Progenitor cell of endocrine pancreas (in vitro differentiated cells): ENCODE results near the gene KLHL30. TPM values are rescaled to one million over a fixed set of nuclear protein-coding genes. Genes with fewer than 3 reads are reported as not detected.
A peak's percentile ranks its signal among the peaks of the same experiment; 100 is the strongest.

Experiments
- DNase-seq: peaks from one replicate; pipeline ENCODE4 v3.0.0; 2021; ENCODE audit warnings: low spot score; ENCODE audit not compliant: unreplicated experiment
- H3K27ac Mint-ChIP-seq: 2 replicates; pipeline ENCODE4 v1.8.0; 2021; ENCODE audit warnings: mild to moderate bottlenecking, moderate library complexity, mixed read lengths
- H3K27me3 Mint-ChIP-seq: 2 replicates; pipeline ENCODE4 v1.8.0; 2021; ENCODE audit warnings: mixed read lengths
- H3K36me3 Mint-ChIP-seq: 2 replicates; pipeline ENCODE4 v1.8.0; 2022; ENCODE audit warnings: mixed read lengths; ENCODE audit not compliant: insufficient read depth
- H3K4me1 Mint-ChIP-seq: 2 replicates; pipeline ENCODE4 v1.8.0; 2021; ENCODE audit warnings: low read depth, mixed read lengths
- H3K4me3 Mint-ChIP-seq: 2 replicates; pipeline ENCODE4 v1.8.0; 2021; ENCODE audit warnings: low read depth, mild to moderate bottlenecking, moderate library complexity, mixed read lengths
- H3K9me3 Mint-ChIP-seq: 2 replicates; pipeline ENCODE4 v1.8.0; 2021; ENCODE audit warnings: low read depth, mixed read lengths
- CTCF ChIP-seq: fragments of 200-600 bp; sonication (generic); IDR thresholded peaks from one replicate; pipeline ENCODE4 v1.5.0; 2021; ENCODE audit warnings: antibody characterized with exemption, mild to moderate bottlenecking; ENCODE audit not compliant: unreplicated experiment
- total RNA-seq: library from RNA; stranded (reverse); gene quantifications from 2 replicates; pipeline ENCODE4 v1.2.1, GENCODE V29; 2021

Gene KLHL30
- total RNA-seq, 1 donor from 2014 or later, result 0.07 TPM

DNA sequence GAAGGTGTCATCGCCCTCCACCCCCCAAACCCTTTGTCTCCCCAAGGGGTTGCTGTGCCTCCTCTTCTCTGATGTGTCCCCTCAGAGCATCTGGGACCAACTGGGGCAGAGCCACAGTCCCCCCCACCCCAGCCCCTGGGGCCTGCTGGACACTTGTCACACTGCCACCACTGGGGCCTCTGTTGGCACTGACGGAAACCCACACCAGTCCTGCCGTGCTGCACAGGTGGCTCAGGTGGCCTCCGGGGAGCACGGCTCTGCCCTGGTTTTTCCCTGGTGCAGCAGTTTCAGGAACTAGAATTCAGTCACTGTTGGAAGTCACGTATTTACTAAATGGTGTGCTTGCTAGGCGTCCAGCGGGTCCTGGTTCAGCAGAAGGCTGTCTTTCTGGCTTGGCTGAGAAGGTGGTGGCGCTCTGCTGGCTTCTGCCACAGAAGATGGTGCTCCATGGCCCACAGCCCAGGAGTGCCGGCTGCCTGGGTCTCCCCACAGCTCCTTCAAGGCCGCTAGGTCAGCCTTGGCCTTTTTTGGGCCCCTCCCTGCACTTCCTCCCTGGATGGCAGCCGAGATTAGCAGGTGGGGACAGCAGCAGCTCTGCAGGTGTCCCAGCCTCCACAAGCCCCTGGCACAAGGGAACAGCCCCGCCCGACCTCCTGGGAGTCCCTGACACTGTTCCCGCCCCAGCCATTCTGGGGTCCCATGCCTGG, 18.6 kb upstream of the KLHL30 start:
- no peak overlapping the region for H3K4me3 Mint-ChIP-seq
- no peak overlapping the region for H3K27ac Mint-ChIP-seq
- no peaks in the 10 kb centered on the region for H3K9me3 Mint-ChIP-seq

GRCh38 chr2:238120463-238121298, 17.8 kb upstream of the KLHL30 start:
- H3K4me3 Mint-ChIP-seq, result no peak overlapping the region
- no peak for DNase-seq
- TF ChIP-seq CTCF, result peak; percentile 39
- H3K36me3 Mint-ChIP-seq, result no peaks in the 10 kb centered on the region
- no peaks in the 10 kb centered on the region for H3K9me3 Mint-ChIP-seq
- H3K27ac Mint-ChIP-seq, result no peak overlapping the region
- no peaks in the 10 kb centered on the region for H3K4me1 Mint-ChIP-seq
- peaks cover 12% of the 10 kb centered on the region for H3K27me3 Mint-ChIP-seq

More for the DNA sequence above, 18.6 kb upstream of the KLHL30 start:
- no peak for TF ChIP-seq CTCF
- Mint-ChIP-seq H3K4me1 (no peaks in the 10 kb centered on the region), H3K27me3 (peaks cover 12% of the 10 kb centered on the region), H3K36me3 (no peaks in the 10 kb centered on the region)
- DNase-seq, result no peak

GRCh38 chr2:238121511-238122286, 16.8 kb upstream of the KLHL30 start:
- TF ChIP-seq CTCF, result no peak

DNA sequence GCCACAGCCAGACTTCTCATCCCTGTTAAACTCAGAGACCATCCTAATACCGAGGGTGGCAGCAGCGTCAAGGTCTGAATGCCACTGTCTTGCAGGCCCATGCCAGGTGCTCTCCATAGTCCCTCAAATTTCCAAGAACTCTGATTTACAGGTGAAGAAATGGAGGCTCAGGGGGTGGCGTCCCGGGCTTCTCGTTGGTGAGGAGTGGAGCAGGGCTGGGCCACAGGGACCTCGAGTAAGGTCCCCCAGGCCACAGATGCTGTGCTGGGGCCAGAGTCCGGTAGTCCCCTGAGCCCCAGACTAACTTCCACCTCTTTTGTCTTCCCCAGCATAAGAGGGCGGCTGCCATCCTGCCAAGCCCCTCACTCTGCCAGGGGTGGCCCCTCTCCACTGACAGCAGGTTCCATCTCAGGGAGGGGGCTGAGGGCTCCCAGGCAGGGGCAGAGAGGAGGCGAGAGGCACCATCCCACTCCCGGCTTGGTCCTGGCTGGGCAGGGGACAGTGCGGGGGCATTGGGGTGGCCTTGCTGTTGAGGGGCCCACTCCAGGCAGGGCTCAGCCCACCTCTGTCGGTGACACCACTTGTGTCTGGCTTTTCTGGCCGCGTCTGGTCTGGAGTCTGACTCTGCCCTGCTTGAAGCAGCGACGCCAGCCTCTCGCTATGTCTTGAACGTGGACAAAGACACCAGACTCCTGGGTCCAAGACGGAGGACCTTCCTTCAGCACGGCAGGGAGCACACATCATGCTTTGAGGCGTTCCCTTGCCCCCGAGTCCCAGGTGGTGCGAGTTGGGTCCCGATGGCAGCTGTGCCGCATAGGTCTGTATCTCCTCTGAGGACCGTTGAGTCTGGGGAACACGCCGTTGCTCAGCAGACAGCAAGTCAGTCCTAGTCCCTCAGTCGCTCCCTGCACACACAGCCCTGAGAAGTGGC, 15.9 kb upstream of the KLHL30 start:
- no peak for DNase-seq
- peaks cover 8% of the 10 kb centered on the region for H3K27me3 Mint-ChIP-seq
- H3K4me3 Mint-ChIP-seq, result no peak overlapping the region
- no peak for TF ChIP-seq CTCF
- no peaks in the 10 kb centered on the region for H3K4me1 Mint-ChIP-seq
- no peaks in the 10 kb centered on the region for H3K9me3 Mint-ChIP-seq
- no peak overlapping the region for H3K27ac Mint-ChIP-seq
- H3K36me3 Mint-ChIP-seq, result no peaks in the 10 kb centered on the region

More at GRCh38 chr2:238121511-238122286, 16.8 kb upstream of the KLHL30 start:
- Mint-ChIP-seq H3K27me3 (peaks cover 12% of the 10 kb centered on the region), H3K4me1 (no peaks in the 10 kb centered on the region), H3K36me3 (no peaks in the 10 kb centered on the region), H3K9me3 (no peaks in the 10 kb centered on the region), H3K27ac (no peak overlapping the region), H3K4me3 (no peak overlapping the region)
- no peak for DNase-seq
